LNCaP clone FGC (cell line): ENCODE results near the gene BCL2.

Experiments
- DNase-seq: peaks from one replicate; pipeline ENCODE4 v3.0.0-alpha.2; 2011; ENCODE audit warnings: low read depth
- H3K4me3 ChIP-seq: 2 replicates; pipeline ENCODE4 v1.5.1; 2011; ENCODE audit warnings: mild to moderate bottlenecking, low read depth, low read length, control low read depth
- TF ChIP-seq, protein P1 (sequence below): IDR thresholded peaks from 2 replicates; pipeline ENCODE4 v1.5.1; 2012; ENCODE audit warnings: mild to moderate bottlenecking; ENCODE audit not compliant: control insufficient read depth, insufficient read depth; ENCODE audit errors: extremely low read depth

BCL2 gene

DNA sequence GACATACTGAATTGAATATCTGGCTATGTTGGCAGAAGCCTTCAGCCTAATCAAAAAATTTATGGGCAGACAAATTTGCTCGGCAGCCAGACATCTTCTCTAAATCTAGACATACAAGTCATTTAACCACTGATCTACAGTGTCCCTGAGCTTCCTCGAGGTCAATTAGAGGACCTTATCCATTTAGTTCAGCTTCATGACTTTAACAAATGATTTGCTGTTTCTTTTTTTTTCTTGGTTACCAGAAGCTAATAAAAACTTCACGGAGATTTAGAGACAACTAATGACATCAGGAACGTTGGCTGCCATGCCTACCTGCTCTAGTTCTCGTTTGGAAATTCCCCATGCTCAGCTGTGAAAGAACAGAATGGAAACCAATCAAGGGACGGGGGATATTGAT is 223.8 kb downstream of the BCL2 start:
- DNase-seq, result no peak
- H3K4me3 ChIP-seq, result no peak overlapping the region
- TF ChIP-seq, protein P1, sequence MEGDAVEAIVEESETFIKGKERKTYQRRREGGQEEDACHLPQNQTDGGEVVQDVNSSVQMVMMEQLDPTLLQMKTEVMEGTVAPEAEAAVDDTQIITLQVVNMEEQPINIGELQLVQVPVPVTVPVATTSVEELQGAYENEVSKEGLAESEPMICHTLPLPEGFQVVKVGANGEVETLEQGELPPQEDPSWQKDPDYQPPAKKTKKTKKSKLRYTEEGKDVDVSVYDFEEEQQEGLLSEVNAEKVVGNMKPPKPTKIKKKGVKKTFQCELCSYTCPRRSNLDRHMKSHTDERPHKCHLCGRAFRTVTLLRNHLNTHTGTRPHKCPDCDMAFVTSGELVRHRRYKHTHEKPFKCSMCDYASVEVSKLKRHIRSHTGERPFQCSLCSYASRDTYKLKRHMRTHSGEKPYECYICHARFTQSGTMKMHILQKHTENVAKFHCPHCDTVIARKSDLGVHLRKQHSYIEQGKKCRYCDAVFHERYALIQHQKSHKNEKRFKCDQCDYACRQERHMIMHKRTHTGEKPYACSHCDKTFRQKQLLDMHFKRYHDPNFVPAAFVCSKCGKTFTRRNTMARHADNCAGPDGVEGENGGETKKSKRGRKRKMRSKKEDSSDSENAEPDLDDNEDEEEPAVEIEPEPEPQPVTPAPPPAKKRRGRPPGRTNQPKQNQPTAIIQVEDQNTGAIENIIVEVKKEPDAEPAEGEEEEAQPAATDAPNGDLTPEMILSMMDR, result no peak

DNA sequence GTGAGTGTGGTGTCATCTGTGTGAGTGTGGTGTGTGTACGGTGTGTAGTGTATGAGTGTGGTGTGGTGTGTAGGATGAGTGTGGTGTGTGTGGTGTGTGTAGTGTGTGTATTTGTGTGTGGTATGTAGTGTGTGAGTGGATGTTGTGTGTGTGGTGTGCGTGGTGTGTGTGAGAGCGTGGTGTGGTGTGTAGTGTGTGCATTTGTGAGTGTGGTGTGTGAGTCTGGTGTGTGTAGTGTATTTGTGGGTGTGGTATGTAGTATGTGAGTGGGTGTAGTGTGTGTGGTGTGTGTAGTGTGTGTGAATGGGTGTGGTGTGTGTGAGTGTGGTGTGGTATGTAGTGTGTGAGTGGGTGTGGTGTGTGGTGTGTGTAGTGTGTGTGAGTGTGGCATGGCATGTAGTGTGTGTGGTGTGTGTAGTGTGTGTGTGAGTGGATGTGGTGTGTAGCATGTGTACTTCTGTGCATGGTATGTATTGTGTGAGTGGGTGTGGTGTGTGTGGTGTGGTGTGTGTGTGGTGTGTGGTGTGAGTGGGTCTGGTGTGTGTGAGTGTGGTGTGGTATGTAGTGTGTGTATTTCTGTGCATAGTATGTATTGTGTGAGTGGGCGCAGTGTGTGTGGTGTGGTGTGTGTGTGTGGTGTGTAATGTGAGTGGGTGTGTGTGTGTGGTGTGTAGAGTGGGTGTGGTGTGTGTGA is 227.8 kb downstream of the BCL2 start:
- TF ChIP-seq, protein P1, result no peak
- no peak for DNase-seq
- H3K4me3 ChIP-seq, result no peak overlapping the region

DNA sequence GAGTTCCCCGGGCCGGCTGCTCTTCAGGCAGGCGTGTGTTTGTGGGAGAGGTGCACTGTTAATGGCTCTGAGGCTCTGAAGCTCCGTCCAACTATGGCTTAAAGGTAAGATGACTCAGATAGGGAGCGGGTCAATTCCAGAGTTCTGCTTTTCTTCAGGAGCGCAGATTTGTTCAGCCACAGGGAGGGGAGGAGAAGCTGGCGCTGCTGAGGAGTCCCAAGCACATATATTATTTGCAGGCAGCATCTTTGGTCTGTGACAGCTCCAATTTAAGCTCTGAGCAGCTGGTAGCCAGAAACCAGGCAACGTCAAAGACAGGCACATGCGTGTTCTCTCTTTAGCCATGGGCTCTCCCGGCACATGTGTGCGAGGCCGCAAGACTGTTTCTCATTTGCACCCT is 229.2 kb downstream of the BCL2 start:
- TF ChIP-seq, protein P1, result no peak
- no peak for DNase-seq
- no peak overlapping the region for H3K4me3 ChIP-seq

DNA sequence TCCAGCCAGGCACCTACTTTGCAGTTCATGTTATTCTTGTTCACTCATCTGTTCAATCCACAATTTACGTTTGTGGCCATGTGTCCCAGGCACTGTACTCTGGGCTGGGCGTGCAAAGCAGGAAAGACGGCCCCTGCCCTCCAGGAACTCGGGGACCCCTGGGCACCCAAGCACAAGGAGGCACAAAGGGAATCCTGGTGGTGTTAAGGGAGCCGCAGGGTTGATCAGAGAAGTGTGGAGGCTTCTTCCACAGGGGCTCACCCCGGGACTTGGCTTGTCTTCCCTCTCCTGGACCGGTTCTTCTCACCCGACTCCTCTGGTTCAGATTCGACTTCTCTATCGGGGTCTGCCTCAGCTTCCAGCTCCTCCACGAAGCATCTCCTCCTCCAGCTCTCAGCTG is 230.5 kb downstream of the BCL2 start:
- TF ChIP-seq, protein P1, result no peak
- no peak for DNase-seq

DNA sequence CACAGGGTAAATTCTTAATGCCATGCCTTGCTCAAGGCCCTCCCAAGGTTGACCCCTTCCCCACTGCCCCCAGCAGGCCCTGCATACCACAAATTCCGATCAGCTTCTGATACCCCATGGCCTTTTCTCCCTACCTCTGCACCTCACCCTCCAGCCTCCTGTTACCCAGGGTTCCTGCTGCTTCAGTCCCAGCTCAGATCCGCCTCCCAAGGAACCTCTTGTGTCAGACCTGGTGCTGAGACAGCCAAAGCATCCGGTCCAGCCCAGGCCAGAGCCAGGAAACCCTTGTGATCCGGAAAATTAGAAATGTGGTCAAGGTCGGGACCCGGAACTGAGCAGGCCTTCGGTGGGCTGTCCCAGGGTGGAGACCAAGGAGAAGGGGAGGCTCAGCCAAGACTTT is 231.3 kb downstream of the BCL2 start:
- TF ChIP-seq, protein P1, result no peak
- H3K4me3 ChIP-seq, result no peak overlapping the region
- no peak for DNase-seq

More for the DNA sequence above, 230.5 kb downstream of the BCL2 start:
- H3K4me3 ChIP-seq, result no peak overlapping the region

DNA sequence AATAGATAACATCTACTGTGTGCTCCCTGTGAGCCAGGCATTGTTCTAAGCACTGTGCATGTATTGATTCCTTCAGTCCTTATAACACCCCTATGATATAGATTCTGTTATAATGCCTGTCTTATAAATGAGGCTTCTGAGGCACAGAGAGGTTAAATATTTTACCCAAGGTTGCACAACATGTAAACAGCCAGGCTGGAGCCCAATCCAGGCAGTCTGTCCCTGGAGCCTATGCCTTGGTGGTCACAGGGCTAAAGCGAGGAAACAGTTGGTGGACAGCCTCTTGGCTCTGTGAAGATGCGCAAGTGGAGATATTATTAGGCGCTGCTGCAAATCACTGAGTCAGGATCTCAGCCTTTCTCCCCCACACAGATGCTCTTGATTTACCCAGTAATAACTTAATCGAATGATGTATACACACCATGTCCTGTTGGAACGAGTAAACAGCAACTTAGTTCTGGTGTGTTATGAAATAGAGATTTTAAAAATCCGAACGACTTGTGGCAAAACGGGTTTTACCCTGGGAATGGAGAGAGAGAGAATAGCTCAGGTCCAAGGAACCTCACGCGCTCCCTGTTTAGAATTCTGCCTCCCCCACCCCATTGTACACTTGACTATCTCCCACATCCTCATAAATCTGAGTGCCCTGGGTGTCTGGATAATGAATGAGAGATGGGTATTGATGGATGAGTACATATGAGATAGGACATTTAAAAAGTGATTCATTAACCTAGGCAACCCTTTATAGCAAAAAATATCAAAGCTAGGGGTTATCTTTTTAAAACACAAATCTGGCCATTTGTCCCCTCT is 231.9 kb downstream of the BCL2 start:
- H3K4me3 ChIP-seq, result no peak overlapping the region
- DNase-seq, result no peak
- TF ChIP-seq, protein P1, result no peak
